HEK293 (cell line): Measurements from ENCODE around the gene SCUBE1.

Source experiments
- GFI1B ChIP-seq: fragments of 450-650 bp; formaldehyde crosslinking; IDR thresholded peaks from 2 replicates; pipeline ENCODE4 v1.5.1; 2016; ENCODE audit warnings: missing biosample characterization, missing genetic modification characterization
- IKZF3 ChIP-seq: fragments of 450-650 bp; IDR thresholded peaks from 2 replicates; pipeline ENCODE4 v1.5.0; 2018; ENCODE audit warnings: missing biosample characterization, mild to moderate bottlenecking, missing genetic modification characterization, moderate library complexity
- KLF7 ChIP-seq: fragments of 450-650 bp; formaldehyde crosslinking; IDR thresholded peaks from 2 replicates; pipeline ENCODE4 v1.5.1; 2016; ENCODE audit warnings: missing biosample characterization, missing genetic modification characterization, borderline replicate concordance
- KLF8 ChIP-seq: fragments of 450-650 bp; formaldehyde crosslinking; IDR thresholded peaks from 2 replicates; pipeline ENCODE4 v1.5.1; 2016; ENCODE audit warnings: missing biosample characterization, missing genetic modification characterization
- PRDM1 ChIP-seq: fragments of 450-650 bp; formaldehyde crosslinking; IDR thresholded peaks from 2 replicates; pipeline ENCODE4; 2016; ENCODE audit warnings: missing biosample characterization, missing genetic modification characterization
- RBAK ChIP-seq: fragments of 450-650 bp; formaldehyde crosslinking; IDR thresholded peaks from 2 replicates; pipeline ENCODE4 v1.5.1; 2016; ENCODE audit warnings: missing biosample characterization, missing genetic modification characterization
- SETDB1 ChIP-seq: IDR thresholded peaks from one replicate; pipeline ENCODE4 v1.6.1; 2017; ENCODE audit warnings: mild to moderate bottlenecking, low read length, moderate library complexity, mixed read lengths; ENCODE audit not compliant: insufficient read length
- TRIM28 ChIP-seq: IDR thresholded peaks from 2 replicates; pipeline ENCODE4 v1.6.1; 2011; ENCODE audit warnings: low read length, control low read depth, borderline replicate concordance
- WT1 ChIP-seq: fragments of 450-650 bp; formaldehyde crosslinking; IDR thresholded peaks from 2 replicates; pipeline ENCODE4 v1.5.1; 2016; ENCODE audit warnings: missing biosample characterization, missing genetic modification characterization
- ZNF169 ChIP-seq: fragments of 450-650 bp; formaldehyde crosslinking; IDR thresholded peaks from 2 replicates; pipeline ENCODE4 v1.5.1; 2016; ENCODE audit warnings: missing biosample characterization, missing genetic modification characterization
- ZNF2 ChIP-seq: fragments of 450-650 bp; formaldehyde crosslinking; IDR thresholded peaks from 2 replicates; pipeline ENCODE4 v1.5.1; 2016; ENCODE audit warnings: missing biosample characterization, missing genetic modification characterization
- ZNF248 ChIP-seq: fragments of 450-650 bp; formaldehyde crosslinking; IDR thresholded peaks from 2 replicates; pipeline ENCODE4 v1.5.1; 2017; ENCODE audit warnings: missing biosample characterization, missing genetic modification characterization
- ZNF266 ChIP-seq: fragments of 450-650 bp; formaldehyde crosslinking; IDR thresholded peaks from 2 replicates; pipeline ENCODE4 v1.5.1; 2016; ENCODE audit warnings: missing biosample characterization, missing genetic modification characterization, low read depth
- ZNF423 ChIP-seq: fragments of 450-650 bp; formaldehyde crosslinking; IDR thresholded peaks from 2 replicates; pipeline ENCODE4 v1.5.1; 2016; ENCODE audit warnings: missing biosample characterization, missing genetic modification characterization
- ZNF514 ChIP-seq: fragments of 450-650 bp; formaldehyde crosslinking; IDR thresholded peaks from 2 replicates; pipeline ENCODE4 v1.5.1; 2016; ENCODE audit warnings: missing biosample characterization, missing genetic modification characterization
- ZNF530 ChIP-seq: fragments of 450-650 bp; formaldehyde crosslinking; IDR thresholded peaks from 2 replicates; pipeline ENCODE4 v1.5.1; 2016; ENCODE audit warnings: low read depth, missing biosample characterization, missing genetic modification characterization
- ZNF544 ChIP-seq: fragments of 450-650 bp; formaldehyde crosslinking; IDR thresholded peaks from 2 replicates; pipeline ENCODE4 v1.5.0; 2017; ENCODE audit warnings: missing biosample characterization, missing genetic modification characterization
- ZNF548 ChIP-seq: fragments of 450-650 bp; formaldehyde crosslinking; IDR thresholded peaks from 2 replicates; pipeline ENCODE4 v1.5.1; 2016; ENCODE audit warnings: missing biosample characterization, missing genetic modification characterization
- ZNF549 ChIP-seq: fragments of 450-650 bp; IDR thresholded peaks from 2 replicates; pipeline ENCODE4 v1.5.1; 2018; ENCODE audit warnings: missing biosample characterization, missing genetic modification characterization, mild to moderate bottlenecking, inconsistent platforms, moderate library complexity
- ZNF623 ChIP-seq: fragments of 450-650 bp; formaldehyde crosslinking; IDR thresholded peaks from 2 replicates; pipeline ENCODE4 v1.5.1; 2016; ENCODE audit warnings: missing biosample characterization, missing genetic modification characterization
- ZNF626 ChIP-seq: fragments of 450-650 bp; sonication (Bioruptor Pico); formaldehyde crosslinking; IDR thresholded peaks from 2 replicates; pipeline ENCODE4 v1.5.1; 2018; ENCODE audit warnings: missing biosample characterization, missing genetic modification characterization, inconsistent platforms
- ZNF701 ChIP-seq: fragments of 450-650 bp; formaldehyde crosslinking; IDR thresholded peaks from 2 replicates; pipeline ENCODE4 v1.5.1; 2016; ENCODE audit warnings: missing biosample characterization, missing genetic modification characterization
- ZNF830 ChIP-seq: fragments of 450-650 bp; IDR thresholded peaks from 2 replicates; pipeline ENCODE4 v1.5.0; 2018; ENCODE audit warnings: missing biosample characterization, missing genetic modification characterization, low read depth, mild to moderate bottlenecking, moderate library complexity
- TF ChIP-seq, protein P1 (sequence below): fragments of 450-650 bp; formaldehyde crosslinking; IDR thresholded peaks from 2 replicates; pipeline ENCODE4 v1.5.1; 2017; ENCODE audit warnings: missing biosample characterization, missing genetic modification characterization
- TF ChIP-seq, protein P2 (sequence below): fragments of 450-650 bp; formaldehyde crosslinking; IDR thresholded peaks from 2 replicates; pipeline ENCODE4 v1.5.1; 2016; ENCODE audit warnings: missing biosample characterization, missing genetic modification characterization
- TF ChIP-seq, protein P3 (sequence below): fragments of 450-650 bp; formaldehyde crosslinking; IDR thresholded peaks from 2 replicates; pipeline ENCODE4 v1.5.1; 2016; ENCODE audit warnings: missing biosample characterization, missing genetic modification characterization
- TF ChIP-seq, protein P4 (sequence below): fragments of 450-650 bp; formaldehyde crosslinking; IDR thresholded peaks from 2 replicates; pipeline ENCODE4 v1.5.1; 2016; ENCODE audit warnings: missing biosample characterization, missing genetic modification characterization

The SCUBE1 gene

DNA sequence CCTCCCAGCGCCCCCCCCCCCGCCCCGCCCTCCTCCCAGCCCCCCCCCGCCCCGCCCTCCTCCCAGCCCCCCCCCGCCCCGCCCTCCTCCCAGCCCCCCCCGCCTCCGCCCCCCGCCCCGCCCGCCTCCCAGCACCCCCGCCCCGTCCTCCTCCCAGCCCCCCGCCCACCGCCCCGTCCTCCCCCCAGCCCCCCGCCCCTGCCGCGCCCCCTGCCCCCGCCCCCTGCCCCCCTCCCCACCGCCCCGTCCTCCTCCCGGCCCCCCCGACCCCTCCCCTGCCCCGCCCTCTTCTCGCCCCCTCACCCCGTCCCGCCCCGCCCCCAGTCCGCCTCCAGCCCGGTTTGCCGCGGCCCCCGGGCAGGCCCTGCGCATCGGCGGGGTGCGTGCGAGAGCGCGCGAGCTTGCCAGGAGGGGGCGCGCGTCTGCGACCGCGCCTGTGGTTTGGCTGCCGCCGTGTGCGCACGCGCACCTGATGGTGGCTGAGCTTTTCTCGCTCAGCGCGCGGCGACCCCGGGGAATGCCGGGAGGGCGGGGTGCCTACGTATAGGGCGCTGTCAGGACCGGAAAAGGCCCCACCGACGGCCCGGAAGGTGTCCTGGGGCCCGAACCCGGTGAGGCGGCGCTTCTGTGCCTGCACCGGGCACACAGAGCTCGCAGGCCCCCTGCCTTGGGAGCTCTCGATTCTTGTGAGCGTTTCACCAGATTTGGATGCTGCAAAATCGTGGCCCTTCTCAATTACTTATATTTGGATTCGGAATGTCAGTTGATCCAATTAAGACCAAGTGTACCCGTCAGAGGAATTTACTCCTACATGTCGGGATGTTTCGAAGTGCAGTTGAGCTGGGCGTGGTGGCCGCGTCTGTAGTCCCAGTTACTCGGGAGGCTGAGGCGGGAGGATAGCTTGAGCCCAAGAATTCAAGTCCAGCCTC is 155.7 kb downstream of the SCUBE1 start (continued):
- TF ChIP-seq ZNF548 (no peak), WT1 (tag by site-specific recombination) (peak; percentile 53), ZNF423 (tag by site-specific recombination) (no peak), RBAK (tag by site-specific recombination) (no peak), KLF7 (tag by site-specific recombination) (peak; percentile 86), ZNF530 (tag by site-specific recombination) (no peak), KLF8 (peak; percentile 98), ZNF701 (no peak), ZNF549 (tag by site-specific recombination) (no peak), SETDB1 (no peak), IKZF3 (tag by site-specific recombination) (peak; percentile 64; the same call in 1 of the 2 replicates), ZNF626 (tag by site-specific recombination) (no peak), TRIM28 (peak; percentile 76; the same call in 1 of the 2 replicates), ZNF623 (tag by site-specific recombination) (no peak), ZNF514 (tag by site-specific recombination) (no peak), PRDM1 (tag by site-specific recombination) (no peak), ZNF2 (peak; percentile 82), ZNF266 (tag by site-specific recombination) (no peak), GFI1B (no peak), ZNF544 (no peak), ZNF830 (tag by site-specific recombination) (no peak), ZNF169 (no peak), ZNF248 (no peak)
- TF ChIP-seq, protein P1, sequence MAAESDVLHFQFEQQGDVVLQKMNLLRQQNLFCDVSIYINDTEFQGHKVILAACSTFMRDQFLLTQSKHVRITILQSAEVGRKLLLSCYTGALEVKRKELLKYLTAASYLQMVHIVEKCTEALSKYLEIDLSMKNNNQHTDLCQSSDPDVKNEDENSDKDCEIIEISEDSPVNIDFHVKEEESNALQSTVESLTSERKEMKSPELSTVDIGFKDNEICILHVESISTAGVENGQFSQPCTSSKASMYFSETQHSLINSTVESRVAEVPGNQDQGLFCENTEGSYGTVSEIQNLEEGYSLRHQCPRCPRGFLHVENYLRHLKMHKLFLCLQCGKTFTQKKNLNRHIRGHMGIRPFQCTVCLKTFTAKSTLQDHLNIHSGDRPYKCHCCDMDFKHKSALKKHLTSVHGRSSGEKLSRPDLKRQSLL (tag by site-specific recombination): peak; percentile 30; the same call in 1 of the 2 replicates
- TF ChIP-seq, protein P2, sequence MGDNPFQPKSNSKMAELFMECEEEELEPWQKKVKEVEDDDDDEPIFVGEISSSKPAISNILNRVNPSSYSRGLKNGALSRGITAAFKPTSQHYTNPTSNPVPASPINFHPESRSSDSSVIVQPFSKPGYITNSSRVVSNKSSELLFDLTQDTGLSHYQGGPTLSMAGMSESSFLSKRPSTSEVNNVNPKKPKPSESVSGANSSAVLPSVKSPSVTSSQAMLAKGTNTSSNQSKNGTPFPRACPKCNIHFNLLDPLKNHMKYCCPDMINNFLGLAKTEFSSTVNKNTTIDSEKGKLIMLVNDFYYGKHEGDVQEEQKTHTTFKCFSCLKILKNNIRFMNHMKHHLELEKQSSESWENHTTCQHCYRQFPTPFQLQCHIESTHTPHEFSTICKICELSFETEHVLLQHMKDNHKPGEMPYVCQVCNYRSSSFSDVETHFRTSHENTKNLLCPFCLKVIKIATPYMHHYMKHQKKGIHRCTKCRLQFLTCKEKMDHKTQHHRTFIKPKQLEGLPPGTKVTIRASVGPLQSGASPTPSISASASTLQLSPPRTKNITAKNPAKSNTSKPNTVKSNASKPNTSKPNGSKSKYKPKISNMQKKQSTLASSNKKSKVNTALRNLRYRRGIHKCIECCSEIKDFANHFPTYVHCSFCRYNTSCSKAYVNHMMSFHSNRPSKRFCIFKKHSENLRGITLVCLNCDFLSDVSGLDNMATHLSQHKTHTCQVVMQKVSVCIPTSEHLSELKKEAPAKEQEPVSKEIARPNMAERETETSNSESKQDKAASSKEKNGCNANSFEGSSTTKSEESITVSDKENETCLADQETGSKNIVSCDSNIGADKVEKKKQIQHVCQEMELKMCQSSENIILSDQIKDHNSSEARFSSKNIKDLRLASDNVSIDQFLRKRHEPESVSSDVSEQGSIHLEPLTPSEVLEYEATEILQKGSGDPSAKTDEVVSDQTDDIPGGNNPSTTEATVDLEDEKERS (tag by site-specific recombination): no peak
- TF ChIP-seq, protein P3, sequence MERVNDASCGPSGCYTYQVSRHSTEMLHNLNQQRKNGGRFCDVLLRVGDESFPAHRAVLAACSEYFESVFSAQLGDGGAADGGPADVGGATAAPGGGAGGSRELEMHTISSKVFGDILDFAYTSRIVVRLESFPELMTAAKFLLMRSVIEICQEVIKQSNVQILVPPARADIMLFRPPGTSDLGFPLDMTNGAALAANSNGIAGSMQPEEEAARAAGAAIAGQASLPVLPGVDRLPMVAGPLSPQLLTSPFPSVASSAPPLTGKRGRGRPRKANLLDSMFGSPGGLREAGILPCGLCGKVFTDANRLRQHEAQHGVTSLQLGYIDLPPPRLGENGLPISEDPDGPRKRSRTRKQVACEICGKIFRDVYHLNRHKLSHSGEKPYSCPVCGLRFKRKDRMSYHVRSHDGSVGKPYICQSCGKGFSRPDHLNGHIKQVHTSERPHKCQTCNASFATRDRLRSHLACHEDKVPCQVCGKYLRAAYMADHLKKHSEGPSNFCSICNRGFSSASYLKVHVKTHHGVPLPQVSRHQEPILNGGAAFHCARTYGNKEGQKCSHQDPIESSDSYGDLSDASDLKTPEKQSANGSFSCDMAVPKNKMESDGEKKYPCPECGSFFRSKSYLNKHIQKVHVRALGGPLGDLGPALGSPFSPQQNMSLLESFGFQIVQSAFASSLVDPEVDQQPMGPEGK (tag by site-specific recombination): peak; percentile 98
- TF ChIP-seq, protein P4, sequence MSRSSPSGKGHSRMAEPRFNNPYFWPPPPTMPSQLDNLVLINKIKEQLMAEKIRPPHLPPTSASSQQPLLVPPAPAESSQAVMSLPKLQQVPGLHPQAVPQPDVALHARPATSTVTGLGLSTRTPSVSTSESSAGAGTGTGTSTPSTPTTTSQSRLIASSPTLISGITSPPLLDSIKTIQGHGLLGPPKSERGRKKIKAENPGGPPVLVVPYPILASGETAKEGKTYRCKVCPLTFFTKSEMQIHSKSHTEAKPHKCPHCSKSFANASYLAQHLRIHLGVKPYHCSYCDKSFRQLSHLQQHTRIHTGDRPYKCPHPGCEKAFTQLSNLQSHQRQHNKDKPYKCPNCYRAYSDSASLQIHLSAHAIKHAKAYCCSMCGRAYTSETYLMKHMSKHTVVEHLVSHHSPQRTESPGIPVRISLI (tag by site-specific recombination): no peak
